ENCODE results near the gene MAP1S. TPM values are rescaled to one million over a fixed set of nuclear protein-coding genes. Genes with fewer than 3 reads are reported as not detected.
A peak's percentile ranks its signal among the peaks of the same experiment; 100 is the strongest.

MAP1S gene
- total RNA-seq, 2 experiments from 2014 or later, result 61.0 to 62.2 TPM

DNA sequence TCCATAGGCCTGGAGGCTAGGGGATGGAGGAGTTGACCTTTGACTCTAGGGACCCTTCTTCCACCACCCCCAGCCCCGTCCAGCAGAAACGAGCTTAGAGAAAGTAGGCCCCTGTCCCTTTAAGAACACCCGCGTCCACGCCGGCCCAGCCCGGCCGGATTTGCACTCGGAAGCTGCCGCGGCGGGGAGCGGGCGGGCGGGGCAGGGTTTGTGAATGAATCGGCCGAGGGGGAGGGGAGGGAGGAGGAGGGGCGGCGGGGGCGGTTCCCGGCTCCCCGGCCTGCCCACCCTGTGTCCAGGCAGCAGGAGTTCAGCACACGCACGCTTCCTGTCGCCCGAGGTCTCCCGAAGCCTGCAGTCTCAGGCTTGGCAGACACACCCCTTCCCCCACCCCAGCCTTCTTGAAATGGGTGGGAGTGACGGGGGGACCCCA, 32.7 kb upstream of the MAP1S start:
- peaks cover 84% of the 10 kb centered on the region for H3K27me3 Mint-ChIP-seq
- no peaks in the 10 kb centered on the region for H3K36me3 Mint-ChIP-seq
- H3K4me3 Mint-ChIP-seq, result no peak overlapping the region
- no peaks in the 10 kb centered on the region for H3K9me3 Mint-ChIP-seq
- no peak for DNase-seq
- H3K4me1 Mint-ChIP-seq, result peaks cover 7% of the 10 kb centered on the region
- H3K27ac Mint-ChIP-seq, result no peak overlapping the region

DNA sequence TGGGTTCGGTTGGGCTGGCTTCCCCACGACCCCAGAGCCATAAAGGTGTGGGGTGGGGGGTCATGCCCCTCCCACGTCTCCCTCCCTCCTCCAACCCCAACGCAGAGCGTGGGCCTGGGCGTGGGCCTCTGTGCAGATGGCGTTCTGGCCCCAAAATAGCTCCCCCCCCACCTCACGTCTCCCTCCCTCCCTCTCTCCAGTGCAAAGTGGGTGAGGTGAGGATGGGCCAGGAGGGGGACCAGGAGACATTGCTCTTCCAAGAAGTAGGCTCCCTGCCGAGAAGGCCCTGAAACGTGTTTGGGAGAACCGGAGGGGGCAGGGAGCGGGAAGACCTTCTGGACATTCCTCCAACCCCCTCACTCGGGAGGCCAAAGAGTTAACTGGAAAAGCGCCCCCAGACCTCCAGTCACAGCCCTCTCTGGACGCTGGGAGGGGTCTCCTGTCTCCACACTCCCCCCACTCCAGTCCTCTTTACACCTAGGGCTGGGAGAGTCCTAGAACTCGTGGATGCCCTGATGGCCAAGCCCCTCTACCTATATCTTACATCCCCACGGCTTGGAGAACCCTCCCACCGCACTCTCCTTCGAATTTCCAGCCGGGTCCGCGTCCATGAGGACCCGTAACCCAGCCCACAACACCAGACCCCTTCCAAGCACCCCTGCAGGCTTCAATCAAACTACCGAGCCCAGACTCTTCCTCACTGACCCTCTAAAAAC, 32.0 kb upstream of the MAP1S start:
- no peak overlapping the region for H3K27ac Mint-ChIP-seq
- peaks cover 7% of the 10 kb centered on the region for H3K4me1 Mint-ChIP-seq
- no peak for DNase-seq
- no peaks in the 10 kb centered on the region for H3K36me3 Mint-ChIP-seq
- H3K9me3 Mint-ChIP-seq, result no peaks in the 10 kb centered on the region
- H3K27me3 Mint-ChIP-seq, result peaks cover 86% of the 10 kb centered on the region
- H3K4me3 Mint-ChIP-seq, result peak overlapping the region; percentile 38

DNA sequence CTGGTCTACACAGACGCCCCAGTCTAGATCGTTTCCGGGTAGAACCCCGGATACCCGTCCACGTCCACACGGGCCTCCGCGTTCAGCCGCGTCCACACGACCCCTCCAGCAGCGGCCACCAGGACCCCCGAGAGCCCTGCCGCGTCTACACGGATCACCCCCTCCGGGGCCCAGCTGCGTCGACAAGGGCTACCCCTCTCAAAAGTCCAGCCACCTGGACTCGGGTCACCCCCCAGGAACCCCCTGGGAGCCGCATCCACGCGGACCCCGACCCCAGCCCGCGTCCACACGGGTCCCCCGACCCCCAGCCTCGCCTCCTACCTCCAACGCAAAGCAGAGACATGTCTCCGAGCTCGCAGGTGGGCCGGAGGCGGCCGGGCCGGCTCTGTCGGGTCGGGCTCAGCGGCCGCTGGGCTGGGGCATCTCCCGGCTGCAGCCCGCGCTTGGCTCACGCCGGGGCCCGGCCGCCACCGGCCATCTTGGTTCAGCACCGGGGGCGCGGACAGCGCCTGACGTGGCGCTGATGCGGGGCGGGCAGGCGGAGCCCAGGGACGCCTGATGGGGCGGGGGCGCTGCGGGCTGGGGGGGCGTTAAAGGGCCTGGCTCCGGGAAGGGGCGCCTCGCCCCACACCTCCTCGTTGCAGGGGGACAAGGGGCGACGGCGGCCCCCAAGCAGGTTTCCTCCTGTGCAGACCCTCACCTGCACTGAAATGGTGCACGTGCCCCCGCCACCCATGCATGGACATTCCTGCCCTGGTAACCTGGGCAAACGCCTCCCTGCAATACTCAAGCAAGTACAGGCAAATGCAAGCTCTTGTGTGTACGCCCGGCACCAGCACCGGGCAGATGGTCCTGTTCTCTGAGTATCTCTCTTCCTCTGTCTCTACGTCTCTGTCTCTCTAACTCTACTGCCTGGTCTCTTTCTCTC, 31.2 kb upstream of the MAP1S start, which contains the start of gene UNC13A:
Gene UNC13A (minus strand): TSS at position 498 of the 928 bp plus-strand sequence. CDS start 155 bp downstream, at position 343.
- Mint-ChIP-seq H3K27me3 (peaks cover 90% of the 10 kb centered on the region), H3K9me3 (no peaks in the 10 kb centered on the region), H3K36me3 (no peaks in the 10 kb centered on the region), H3K4me3 (peak within 1 kb of the TSS; percentile 38), H3K27ac (no peak within 1 kb of the TSS), H3K4me1 (peaks cover 7% of the 10 kb centered on the region)
- DNase-seq, result peak; percentile 69

DNA sequence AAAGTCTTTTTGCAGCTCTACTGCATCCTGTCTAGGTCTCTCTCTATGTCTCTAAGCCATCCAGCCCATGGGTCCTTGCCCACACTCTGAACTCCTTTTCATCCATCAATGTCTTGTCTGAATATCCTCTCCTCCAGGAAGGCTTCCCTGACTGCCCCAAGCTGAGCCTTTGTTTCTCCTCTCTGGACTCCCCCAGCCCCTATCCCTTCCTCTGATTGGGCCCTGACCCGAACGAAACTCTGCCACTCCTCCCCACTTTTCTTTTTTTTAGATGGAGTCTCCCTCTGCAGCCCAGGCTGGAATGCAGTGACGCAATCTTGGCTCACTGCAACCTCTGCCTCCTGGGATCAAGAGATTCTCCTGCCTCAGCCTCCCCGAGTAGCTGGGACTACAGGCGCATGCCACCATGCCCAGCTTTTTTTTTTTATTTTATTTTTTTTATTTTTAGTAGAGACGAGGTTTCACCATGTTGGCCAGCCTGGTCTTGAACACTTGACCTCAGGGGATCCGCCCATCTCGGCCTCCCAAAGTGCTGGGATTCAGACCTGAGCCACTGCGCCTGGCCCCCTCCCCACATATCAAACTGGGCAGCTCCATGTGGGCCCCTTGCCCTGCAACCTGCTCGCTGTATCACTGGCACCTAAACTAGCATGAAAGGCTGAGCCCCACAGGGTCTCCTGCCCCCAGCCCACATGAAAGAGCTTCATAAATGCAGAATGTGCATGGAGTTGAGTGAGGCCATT, 30.3 kb upstream of the MAP1S start:
- Mint-ChIP-seq H3K27ac (no peak overlapping the region), H3K4me3 (no peak overlapping the region), H3K4me1 (peaks cover 7% of the 10 kb centered on the region), H3K9me3 (no peaks in the 10 kb centered on the region), H3K27me3 (peaks cover 85% of the 10 kb centered on the region), H3K36me3 (no peaks in the 10 kb centered on the region)
- DNase-seq, result no peak

DNA sequence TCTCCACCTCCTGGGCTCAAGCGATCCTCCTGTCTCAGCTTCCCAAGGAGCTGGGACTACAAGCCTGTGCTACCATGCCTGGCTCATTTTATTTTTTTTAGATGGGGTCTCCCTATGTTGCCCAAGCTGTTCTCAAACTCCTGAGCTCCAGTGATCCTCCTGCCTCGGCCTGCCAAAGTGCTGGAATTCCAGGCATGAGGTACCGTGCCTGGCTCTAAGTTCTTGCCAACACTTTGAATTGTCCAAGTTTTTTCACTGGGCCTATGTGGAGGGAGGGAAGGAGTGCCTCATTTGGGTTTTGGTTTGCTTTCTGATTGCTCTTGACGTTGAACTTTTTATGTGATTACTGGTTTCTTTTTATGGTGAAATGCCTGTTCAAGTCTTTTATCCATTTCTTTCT, 26.7 kb upstream of the MAP1S start:
- H3K9me3 Mint-ChIP-seq, result no peaks in the 10 kb centered on the region
- no peak overlapping the region for H3K27ac Mint-ChIP-seq
- no peak overlapping the region for H3K4me3 Mint-ChIP-seq
- H3K4me1 Mint-ChIP-seq, result peaks cover 2% of the 10 kb centered on the region
- no peak for DNase-seq
- H3K27me3 Mint-ChIP-seq, result peaks cover 69% of the 10 kb centered on the region
- H3K36me3 Mint-ChIP-seq, result no peaks in the 10 kb centered on the region

DNA sequence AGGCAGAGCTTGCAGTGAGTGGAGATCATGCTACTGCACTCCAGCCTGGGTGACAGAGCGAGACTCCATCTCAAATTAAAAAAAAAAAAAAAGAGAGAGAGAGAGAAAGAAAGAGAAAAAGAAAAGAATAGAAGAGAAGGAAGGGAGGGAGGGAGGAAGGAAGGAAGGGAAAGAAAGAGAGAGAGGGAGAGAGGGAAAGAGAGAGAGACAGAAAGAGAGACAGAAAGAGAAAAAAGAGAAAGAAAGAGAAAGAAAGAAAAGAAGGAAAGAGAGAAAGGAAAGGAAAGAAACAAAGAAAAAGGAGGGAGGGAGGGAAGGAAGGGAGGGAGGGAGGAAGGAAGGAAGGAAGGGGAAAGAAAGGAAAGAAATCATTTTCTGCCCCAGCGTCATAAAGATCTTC, 24.1 kb upstream of the MAP1S start:
- Mint-ChIP-seq H3K9me3 (no peaks in the 10 kb centered on the region), H3K4me1 (no peaks in the 10 kb centered on the region), H3K4me3 (no peak overlapping the region), H3K36me3 (no peaks in the 10 kb centered on the region), H3K27me3 (peaks cover 62% of the 10 kb centered on the region), H3K27ac (no peak overlapping the region)
- no peak for DNase-seq

DNA sequence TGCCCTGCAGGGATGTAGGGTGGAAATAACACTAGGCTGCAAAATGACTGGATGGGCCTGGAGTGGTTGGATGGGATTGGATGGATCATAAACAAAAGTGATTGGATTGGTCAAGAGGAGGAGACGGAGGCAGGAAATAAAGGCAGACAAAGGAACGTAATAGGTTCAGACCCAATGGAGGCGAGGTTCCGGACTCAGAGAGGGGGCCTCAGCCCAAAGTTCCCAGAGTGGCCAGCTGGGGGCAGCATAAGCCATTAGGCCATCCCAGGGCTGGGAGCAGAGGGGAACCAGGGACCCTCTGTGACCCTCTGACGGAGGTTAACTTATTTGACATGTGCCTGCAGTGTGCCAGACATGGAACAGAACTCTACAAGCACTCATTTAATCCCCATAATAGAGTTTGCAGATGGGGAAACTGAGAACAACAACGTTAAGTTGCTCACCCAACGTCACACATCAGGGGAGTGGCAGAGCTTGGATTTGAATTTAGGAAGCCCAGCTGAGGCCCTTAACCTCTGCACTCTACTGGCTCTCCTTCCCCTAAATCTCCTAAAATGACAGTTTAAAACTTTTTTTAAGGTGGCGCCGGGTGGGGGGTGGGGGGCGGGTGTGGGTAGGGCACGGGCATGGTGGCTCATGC, 15.3 kb upstream of the MAP1S start:
- H3K4me1 Mint-ChIP-seq, result no peaks in the 10 kb centered on the region
- peaks cover 4% of the 10 kb centered on the region for H3K27me3 Mint-ChIP-seq
- H3K36me3 Mint-ChIP-seq, result no peaks in the 10 kb centered on the region
- peak; percentile 70 for DNase-seq
- no peak overlapping the region for H3K4me3 Mint-ChIP-seq
- no peak overlapping the region for H3K27ac Mint-ChIP-seq
- no peaks in the 10 kb centered on the region for H3K9me3 Mint-ChIP-seq

DNA sequence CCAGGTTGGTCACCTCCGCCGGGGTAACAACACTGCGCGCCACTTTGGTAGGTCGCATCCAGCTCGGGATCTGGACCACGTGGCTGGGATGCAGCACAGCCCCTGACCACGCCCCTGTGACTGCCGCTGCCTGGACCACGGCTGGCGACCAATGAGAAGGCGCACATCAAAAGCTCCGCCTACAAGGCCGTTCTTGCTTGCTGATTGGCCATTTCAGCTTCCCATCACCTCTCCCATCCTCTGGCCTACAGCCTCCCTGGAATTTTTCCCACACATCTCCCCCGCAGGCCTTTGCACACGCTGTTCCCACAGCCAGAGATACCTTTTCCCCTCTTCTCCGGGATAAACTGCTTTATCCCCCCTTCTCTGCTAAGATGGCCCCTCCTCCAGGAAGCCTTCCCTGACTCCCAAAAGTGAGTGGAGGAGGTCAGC, 12.5 kb upstream of the MAP1S start:
- no peak overlapping the region for H3K27ac Mint-ChIP-seq
- no peaks in the 10 kb centered on the region for H3K36me3 Mint-ChIP-seq
- H3K4me1 Mint-ChIP-seq, result no peaks in the 10 kb centered on the region
- no peaks in the 10 kb centered on the region for H3K9me3 Mint-ChIP-seq
- H3K4me3 Mint-ChIP-seq, result no peak overlapping the region
- no peak for DNase-seq
- H3K27me3 Mint-ChIP-seq, result no peaks in the 10 kb centered on the region

DNA sequence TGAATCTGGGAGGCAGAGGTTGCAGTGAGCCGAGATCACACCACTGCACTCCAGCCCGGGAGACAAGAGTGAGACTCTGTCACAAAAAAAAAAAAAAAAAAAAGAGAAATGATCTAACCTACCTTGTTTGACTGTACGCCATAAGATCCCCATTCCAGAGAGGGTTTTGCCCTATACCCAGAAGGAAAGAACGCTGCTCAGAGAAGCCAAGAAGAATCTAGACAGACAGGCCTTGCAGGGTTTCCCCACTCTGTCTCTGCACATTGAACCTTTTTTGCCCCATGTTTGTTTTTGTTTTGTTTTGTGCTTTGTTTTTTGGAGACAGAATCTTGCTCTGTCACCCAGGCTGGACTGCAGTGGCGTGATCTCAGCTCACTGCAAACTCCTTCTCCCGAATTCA, 7.4 kb upstream of the MAP1S start:
- H3K4me1 Mint-ChIP-seq, result no peaks in the 10 kb centered on the region
- no peak overlapping the region for H3K4me3 Mint-ChIP-seq
- no peaks in the 10 kb centered on the region for H3K36me3 Mint-ChIP-seq
- no peak overlapping the region for H3K27ac Mint-ChIP-seq
- DNase-seq, result no peak
- H3K27me3 Mint-ChIP-seq, result no peaks in the 10 kb centered on the region
- H3K9me3 Mint-ChIP-seq, result no peaks in the 10 kb centered on the region

DNA sequence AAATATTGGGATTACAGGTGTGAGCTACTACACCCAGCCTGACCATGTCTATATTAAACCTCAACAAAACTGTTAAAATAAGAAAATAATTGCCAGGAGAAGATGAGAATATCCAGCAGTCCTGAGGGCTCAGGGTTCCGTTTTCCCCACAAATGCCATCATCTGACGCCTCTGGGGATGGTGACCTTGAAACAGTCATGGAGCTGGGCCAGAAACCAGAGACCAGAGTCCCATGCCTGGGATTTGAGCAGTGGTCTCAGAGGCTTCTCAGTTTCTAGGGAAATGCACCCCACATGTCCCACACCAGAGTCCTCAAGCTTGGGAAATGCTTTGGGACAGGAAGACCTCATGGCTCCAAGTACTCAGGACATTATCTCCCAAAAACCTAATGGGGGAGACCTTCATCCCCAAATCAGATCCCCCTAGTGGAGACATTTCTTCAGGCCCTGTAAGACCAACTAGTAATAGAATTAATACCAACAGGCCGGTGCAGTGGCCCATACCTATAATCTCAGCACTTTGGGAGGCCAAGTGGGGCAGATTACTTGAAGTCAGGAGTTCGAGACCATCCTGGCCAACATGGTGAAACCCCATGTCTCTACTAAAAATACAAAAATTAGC, 2.9 kb upstream of the MAP1S start:
- peaks cover 10% of the 10 kb centered on the region for H3K36me3 Mint-ChIP-seq
- no peak overlapping the region for H3K27ac Mint-ChIP-seq
- no peaks in the 10 kb centered on the region for H3K9me3 Mint-ChIP-seq
- H3K4me3 Mint-ChIP-seq, result no peak overlapping the region
- H3K27me3 Mint-ChIP-seq, result no peaks in the 10 kb centered on the region
- DNase-seq, result no peak
- H3K4me1 Mint-ChIP-seq, result peaks cover 26% of the 10 kb centered on the region

DNA sequence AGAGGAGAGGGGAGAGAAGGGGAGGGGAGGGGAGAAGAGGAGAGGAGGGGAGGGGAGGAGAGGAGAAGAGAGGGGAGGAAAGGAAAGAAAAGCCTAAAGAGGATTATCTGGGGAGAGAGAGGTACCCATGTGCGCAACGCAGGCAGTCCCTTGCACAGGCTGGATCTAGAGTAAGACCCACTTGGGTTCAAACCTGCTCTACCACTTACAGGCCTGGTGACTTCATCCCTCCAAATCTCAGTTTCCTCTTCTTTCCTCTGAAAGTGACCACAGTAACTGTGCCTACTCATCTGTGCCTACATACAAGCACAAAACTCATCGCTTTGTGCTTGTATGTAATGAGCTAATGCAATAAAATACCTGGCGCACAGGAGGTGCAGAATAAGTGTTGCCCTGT, 732 bp upstream of the MAP1S start:
- H3K9me3 Mint-ChIP-seq, result no peaks in the 10 kb centered on the region
- H3K27ac Mint-ChIP-seq, result peak overlapping the region; percentile 70
- no peak for DNase-seq
- no peaks in the 10 kb centered on the region for H3K27me3 Mint-ChIP-seq
- peak overlapping the region; percentile 77 for H3K4me3 Mint-ChIP-seq
- H3K4me1 Mint-ChIP-seq, result peaks cover 34% of the 10 kb centered on the region
- H3K36me3 Mint-ChIP-seq, result peaks cover 15% of the 10 kb centered on the region

DNA sequence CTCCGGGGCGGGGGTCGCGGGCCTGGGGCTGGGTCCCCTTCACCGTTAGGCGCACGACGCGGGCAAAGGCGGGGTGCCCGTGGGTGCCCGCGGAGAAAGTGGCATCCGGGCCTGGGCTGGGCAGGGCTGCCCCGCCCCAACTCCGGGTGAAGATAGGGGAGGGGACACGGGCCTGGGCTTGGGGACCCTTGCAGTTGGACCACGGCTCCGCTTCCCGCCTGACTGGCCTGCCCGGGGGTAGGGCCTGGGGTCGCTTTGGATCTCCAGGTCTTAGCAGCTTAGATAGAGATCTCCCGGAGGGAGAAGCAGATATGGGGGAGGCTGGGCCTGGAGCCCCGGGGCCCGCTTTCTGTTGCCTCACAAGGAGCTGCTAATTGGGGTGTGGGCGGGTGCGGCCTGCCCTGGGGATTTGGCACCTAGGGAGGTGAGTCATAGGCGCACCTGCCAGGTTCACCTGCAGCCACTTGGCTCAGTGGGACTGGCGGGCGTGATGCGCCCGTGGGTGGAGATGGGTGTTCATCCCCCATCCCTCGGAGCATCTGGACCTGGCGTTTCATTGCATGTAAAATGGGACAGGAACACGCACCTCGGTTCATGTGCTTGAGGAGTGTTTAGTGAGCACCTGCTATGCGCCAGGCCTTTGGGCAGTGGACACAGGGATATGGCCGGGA, 585 bp downstream of the MAP1S start:
- DNase-seq, result peak; percentile 61
- no peaks in the 10 kb centered on the region for H3K9me3 Mint-ChIP-seq
- H3K27ac Mint-ChIP-seq, result peak overlapping the region; percentile 74
- no peaks in the 10 kb centered on the region for H3K27me3 Mint-ChIP-seq
- H3K4me1 Mint-ChIP-seq, result peaks cover 34% of the 10 kb centered on the region
- H3K36me3 Mint-ChIP-seq, result peaks cover 21% of the 10 kb centered on the region
- H3K4me3 Mint-ChIP-seq, result peak overlapping the region; percentile 88

DNA sequence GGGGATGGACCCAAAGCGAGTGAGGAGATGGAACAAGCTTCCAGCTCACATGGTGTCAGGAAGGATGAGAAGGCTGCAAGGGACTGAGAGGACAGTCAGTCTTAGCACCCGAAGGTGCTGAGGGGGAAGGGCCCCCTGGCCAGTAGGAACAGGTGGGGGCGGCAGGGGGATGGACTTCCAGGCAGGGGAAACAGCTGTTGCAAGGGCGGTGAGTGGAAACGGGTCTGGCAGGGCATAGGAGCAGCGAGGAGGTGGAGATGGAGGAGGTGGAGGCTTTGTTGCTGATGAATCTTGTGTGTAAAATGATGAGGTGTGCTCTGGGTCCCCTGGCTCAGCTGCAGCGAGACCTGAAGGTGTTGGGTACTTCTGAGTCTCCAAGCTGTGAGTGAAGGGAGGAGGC, 1.2 kb downstream of the MAP1S start:
- Mint-ChIP-seq H3K4me3 (peak overlapping the region; percentile 88), H3K36me3 (peaks cover 25% of the 10 kb centered on the region), H3K4me1 (peaks cover 34% of the 10 kb centered on the region), H3K27ac (peak overlapping the region; percentile 74), H3K9me3 (no peaks in the 10 kb centered on the region), H3K27me3 (no peaks in the 10 kb centered on the region)
- no peak for DNase-seq

Measured in activated naive CD8-positive, alpha-beta T cell treated with anti-CD3 and anti-CD28 coated beads for 36 hours (primary cell).